Activated CD4-positive, alpha-beta T cell treated with anti-CD3 and anti-CD28 coated beads, Interleukin-2, Interleukin-6, amounts not matched to agents 100 ng/mL and 50 ng/mL, durations not matched to agents 16 hours and 8 hours (primary cell): ENCODE results near the gene ZNF563.

ENCODE experiments used
- DNase-seq: peaks from one replicate; pipeline ENCODE4 v3.0.0-alpha.2; 2020

The ZNF563 gene

DNA sequence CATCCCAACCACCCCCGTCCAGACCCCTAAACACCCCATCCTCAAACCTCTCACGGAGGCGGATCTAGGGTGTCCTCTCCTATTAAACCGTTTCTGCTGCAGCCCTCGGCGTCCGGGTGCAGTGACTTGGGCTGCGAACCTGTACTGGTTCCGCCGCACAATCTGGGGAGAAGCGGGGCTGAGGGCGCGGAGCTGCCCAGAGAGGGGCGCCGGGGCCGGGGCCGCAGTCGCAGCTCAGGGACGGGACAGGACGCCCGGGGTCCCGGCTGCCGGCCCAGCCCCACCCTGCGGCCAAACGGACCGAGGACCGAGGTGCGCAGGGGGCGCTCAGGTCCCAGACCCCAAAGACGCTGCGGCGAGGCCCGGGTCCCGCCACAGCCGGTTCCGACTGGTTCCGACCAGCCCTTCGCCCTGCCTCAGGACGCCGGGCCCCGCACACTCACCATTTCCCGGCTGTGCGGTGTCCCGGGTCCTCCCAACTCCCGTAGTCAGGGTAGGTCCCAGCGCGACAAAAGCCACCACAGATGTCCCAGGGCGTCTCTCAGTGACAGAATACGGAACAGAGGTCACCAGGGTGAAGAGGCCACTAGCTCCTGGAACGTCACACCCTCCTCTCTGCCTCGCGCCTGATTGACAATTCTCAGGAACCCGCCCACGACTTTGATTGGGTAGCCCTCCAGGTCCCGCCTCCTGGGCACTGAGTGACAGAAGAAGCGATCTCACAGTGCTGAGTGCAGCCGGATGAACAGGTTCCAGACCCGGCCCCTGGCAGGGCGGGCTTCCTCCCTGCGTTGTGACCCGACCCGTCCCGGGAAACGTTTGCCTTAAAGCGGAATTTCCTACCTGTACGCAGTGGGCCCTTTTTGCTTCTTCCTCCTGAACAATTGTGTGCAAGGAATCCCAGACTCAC lies 38.9 kb downstream of the ZNF563 start, which contains the start of gene ZNF44:
Gene ZNF44, minus strand, starts transcription at position 635 of the 910 bp plus-strand sequence. Its CDS starts 189 bp downstream, at position 446.
- DNase-seq: peak; percentile 98

DNA sequence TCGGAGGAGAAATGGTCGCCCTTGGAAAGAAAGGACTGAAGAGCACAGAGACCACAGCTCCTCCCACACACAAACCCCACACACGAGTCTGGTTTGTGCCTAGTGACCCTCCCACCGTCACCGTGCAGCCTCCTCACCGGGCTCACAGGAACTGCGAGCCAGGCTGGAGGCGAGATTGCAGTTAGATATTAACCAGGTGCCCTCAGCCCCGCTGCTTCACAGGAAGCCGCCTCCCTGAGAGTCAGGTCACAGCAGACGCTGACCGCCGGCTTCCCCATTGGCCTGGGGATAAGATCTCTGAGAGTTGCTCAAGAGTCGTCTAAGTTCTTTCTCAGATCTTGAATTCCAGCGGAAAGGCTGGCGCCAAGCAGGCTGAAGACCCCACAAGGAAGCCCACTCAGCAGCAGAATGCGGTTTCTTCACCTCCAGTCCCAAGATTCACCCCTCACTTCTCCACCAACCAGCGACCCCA lies 39.6 kb downstream of the ZNF563 start:
- DNase-seq: peak; percentile 72

DNA sequence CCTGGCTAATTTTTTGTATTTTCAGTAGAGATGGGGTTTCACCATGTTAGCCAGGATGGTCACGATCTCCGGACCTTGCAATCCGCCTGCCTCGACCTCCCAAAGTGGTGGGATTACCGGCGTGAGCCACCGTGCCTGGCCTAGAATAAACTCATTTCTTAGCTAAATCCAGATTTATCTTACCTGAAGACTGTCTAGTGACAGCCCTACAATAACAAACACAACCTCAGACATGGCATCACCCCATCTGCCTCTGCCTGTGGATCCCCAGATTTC lies 43.7 kb downstream of the ZNF563 start:
- DNase-seq: no peak

DNA sequence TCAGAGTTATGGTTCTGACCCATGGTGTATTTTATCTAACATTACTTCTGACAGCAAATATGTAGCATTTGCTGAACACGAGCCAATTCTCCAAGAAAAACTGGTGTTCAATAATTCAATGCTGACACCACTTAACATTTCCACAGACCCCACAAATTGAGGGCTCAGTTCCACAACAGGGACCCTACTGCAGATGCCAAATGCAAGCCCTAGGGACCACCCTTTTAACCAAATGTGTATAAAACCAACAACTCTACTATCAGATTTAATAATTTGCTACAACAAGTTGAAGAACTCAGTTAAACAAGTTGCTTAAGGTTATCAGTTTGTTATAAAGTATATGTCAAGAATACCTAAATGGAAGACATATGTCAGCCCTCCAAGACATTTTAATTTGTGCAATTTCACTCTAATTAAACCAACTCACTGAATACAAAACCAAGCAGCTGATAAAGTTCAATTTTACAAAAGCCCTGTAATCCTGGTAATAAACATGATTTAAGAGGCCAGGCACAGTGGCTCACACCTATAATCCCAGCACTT lies 45.4 kb downstream of the ZNF563 start:
- DNase-seq: no peak

DNA sequence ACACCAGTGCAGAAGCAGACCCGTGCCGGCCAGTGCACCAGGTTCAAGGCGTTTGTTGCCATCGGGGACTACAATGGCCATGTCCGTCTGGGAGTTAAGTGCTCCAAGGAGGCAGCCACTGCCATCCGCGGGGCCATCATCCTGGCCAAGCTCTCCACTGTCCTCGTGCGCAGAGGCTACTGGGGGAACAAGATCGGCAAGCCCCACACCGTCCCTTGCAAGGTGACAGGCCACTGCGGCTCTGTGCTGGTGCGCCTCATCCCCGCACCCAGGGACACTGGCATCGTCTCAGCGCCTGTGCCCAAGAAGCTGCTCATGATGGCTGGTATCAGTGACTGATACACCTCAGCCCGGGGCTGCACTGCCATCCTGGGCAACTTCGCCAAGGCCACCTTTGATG lies 48.8 kb downstream of the ZNF563 start:
- DNase-seq: no peak

DNA sequence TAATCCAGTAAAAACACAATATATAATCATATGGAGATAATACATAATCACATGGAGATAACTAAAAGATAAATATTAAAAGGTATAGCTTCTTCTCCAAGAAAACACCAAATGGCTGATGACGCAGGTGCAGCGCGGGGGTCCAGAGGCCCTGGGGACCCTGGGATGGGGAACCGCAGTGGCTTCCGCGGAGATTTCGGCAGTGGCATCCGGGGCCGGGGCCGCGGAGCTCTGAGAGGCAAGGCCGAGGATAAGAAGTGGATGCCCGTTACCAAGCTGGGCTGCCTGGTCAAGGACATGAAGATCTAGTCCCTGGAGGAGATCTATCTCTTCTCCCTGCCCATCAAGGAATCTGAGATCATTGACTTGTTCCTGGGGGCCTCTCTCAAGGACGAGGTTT lies 49.2 kb downstream of the ZNF563 start:
- DNase-seq: no peak

DNA sequence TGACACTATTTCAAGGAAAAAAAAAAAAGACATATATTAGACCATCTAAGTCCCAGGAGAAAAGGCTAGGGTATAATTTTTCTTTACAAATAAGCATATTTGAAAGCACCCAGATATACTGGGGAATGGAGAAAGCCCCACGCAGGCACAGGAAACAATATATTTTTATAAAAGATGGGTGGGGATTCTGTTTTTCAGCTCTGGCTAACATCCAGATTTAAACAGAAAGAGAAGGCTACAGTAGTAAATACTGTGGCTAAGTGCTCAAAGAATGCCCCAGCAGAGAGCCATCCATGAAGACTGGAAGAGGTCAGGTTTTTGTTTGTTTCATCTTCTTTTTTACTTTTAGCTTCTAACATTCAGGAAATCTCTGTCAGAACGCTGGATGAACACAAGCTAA lies 54.7 kb downstream of the ZNF563 start:
- DNase-seq: no peak

DNA sequence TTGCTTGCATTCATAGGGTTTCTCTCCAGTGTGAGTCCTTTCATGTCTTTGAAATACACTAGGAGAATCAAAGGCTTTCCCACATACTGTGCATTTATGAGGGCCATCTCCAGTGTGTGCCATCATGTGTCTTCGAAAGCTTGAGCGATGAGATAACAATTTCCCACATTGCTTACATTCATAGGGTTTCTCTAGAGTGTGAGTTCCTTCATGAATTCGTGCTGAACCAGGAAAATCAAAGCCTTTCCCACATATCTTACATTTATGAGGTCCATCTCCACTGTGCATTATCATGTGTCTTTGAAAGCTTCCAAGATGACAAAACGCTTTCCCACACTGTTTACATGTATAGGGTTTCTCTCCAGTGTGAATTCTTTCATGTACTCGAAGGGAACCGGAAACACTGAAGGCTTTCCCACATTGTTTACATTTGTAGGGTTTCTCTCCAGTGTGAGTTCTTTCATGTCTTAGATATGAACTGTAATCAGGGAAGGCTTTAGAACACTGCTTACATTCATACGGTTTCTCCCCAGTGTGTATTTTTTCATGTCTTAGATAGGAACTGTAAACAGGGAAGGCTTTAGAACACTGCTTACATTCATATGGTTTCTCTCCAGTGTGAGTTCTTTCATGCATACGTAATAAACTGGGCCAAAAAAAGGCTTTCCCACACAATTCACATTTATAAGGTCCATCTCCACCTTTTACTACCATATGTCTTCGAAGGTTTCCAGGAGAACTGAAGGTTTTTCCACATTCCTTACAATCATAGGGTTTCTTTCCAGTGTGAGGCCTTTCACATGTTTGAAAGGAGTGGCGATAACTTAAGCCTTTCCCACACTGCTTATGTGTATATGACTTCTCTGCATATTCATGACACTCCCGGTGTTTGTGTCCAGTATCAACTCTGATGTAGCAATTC lies 60.2 kb downstream of the ZNF563 start:
- DNase-seq: no peak

DNA sequence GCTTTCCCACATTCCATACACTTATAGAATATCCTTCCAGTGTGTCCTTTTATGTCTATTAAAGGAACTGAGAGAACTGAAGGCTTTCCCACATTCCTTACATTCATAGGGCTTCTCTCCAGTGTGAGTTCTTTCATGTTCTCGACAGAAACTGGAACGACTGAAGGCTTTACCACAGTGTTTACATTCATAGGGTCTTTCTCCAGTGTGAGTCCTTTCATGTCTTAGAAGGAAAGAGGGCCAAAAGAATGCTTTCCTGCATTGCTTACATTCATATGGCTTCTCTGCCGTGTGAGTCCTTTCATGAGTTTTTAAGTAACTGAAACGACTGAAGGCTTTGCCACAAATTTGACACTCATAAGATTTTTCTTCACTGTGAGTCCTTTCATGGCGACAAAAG lies 61.0 kb downstream of the ZNF563 start:
- no peak for DNase-seq

DNA sequence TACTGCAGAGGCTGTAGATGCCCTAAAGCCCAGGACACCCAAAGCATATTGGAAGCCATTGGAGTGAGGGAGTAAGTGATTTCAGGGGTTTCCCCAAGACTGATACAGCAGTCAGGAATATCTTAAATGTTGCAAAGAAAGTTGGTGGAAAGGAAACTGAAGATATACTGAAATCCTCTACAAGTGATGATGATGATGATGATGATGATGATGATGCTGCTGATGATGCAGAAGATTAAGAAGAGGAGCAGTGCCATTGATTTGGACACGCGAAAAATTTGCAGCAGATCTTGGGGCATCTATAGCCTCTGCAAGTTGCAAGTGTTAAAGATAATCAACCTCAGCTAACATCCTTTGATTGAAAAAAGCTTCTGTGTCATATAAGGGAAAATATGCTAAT lies 62.6 kb downstream of the ZNF563 start:
- no peak for DNase-seq
